ENCODE results near the gene PTPRK. TPM values are rescaled to one million over a fixed set of nuclear protein-coding genes. Genes with fewer than 3 reads are reported as not detected.

The PTPRK gene
- total RNA-seq, 2 donors from 2014 or later = 33.7 to 36.0 TPM

- peaks cover 4% of the 10 kb centered on the region for H3K36me3 ChIP-seq
- no peak for DNase-seq (ENCODE audit: low spot score)
- H3K27me3 ChIP-seq (replicated peaks; ENCODE audit: insufficient read depth) = no peaks in the 10 kb centered on the region
- H3K4me1 ChIP-seq (ENCODE audit: control insufficient read depth in 1 of 2, low read depth in 2 of 2) = no peaks in the 10 kb centered on the region
- no peak overlapping the region for H3K4me3 ChIP-seq
- TF ChIP-seq CTCF (IDR thresholded peaks at IDR 0.05) = no peak
- H3K27ac ChIP-seq = no peak overlapping the region
- no peak for ATAC-seq (ENCODE audit: insufficient number of reproducible peaks, low FRiP score, low read depth)
- H3K9me3 ChIP-seq = no peaks in the 10 kb centered on the region
Measured at GRCh38 chr6:128070406-128070805, 450.0 kb downstream of the PTPRK start.

GRCh38 chr6:128069188-128069587 is 451.2 kb downstream of the PTPRK start:
- H3K36me3 ChIP-seq = peaks cover 4% of the 10 kb centered on the region
- no peaks in the 10 kb centered on the region for H3K27me3 ChIP-seq (replicated peaks; ENCODE audit: insufficient read depth)
- H3K27ac ChIP-seq = no peak overlapping the region
- no peak for DNase-seq (ENCODE audit: low spot score)
- no peak for TF ChIP-seq CTCF (IDR thresholded peaks at IDR 0.05)
- no peak overlapping the region for H3K4me3 ChIP-seq
- no peaks in the 10 kb centered on the region for H3K9me3 ChIP-seq
- H3K4me1 ChIP-seq (ENCODE audit: control insufficient read depth in 1 of 2, low read depth in 2 of 2) = no peaks in the 10 kb centered on the region
- no peak for ATAC-seq (ENCODE audit: insufficient number of reproducible peaks, low FRiP score, low read depth)

GRCh38 chr6:128068119-128068479 is 452.3 kb downstream of the PTPRK start:
- ATAC-seq (ENCODE audit: insufficient number of reproducible peaks, low FRiP score, low read depth) (no peak), DNase-seq (ENCODE audit: low spot score) (no peak)
- Histone ChIP-seq H3K36me3 (peaks cover 4% of the 10 kb centered on the region), H3K4me1 (ENCODE audit: control insufficient read depth in 1 of 2, low read depth in 2 of 2) (no peaks in the 10 kb centered on the region), H3K4me3 (no peak overlapping the region), H3K27ac (no peak overlapping the region), H3K9me3 (no peaks in the 10 kb centered on the region), H3K27me3 (replicated peaks; ENCODE audit: insufficient read depth) (no peaks in the 10 kb centered on the region)
- no peak for TF ChIP-seq CTCF (IDR thresholded peaks at IDR 0.05)

GRCh38 chr6:128067446-128068118 is 452.8 kb downstream of the PTPRK start:
- TF ChIP-seq CTCF (IDR thresholded peaks at IDR 0.05) = no peak
- H3K4me3 ChIP-seq = no peak overlapping the region
- no peak for ATAC-seq (ENCODE audit: insufficient number of reproducible peaks, low FRiP score, low read depth)

GRCh38 chr6:128065072-128065471 is 455.3 kb downstream of the PTPRK start:
- Histone ChIP-seq H3K27ac (no peak overlapping the region), H3K4me1 (ENCODE audit: control insufficient read depth in 1 of 2, low read depth in 2 of 2) (no peaks in the 10 kb centered on the region), H3K4me3 (no peak overlapping the region), H3K9me3 (no peaks in the 10 kb centered on the region), H3K36me3 (peaks cover 4% of the 10 kb centered on the region), H3K27me3 (replicated peaks; ENCODE audit: insufficient read depth) (no peaks in the 10 kb centered on the region)
- ATAC-seq (ENCODE audit: insufficient number of reproducible peaks, low FRiP score, low read depth) = no peak
- DNase-seq (ENCODE audit: low spot score) = no peak
- no peak for TF ChIP-seq CTCF (IDR thresholded peaks at IDR 0.05)

More at GRCh38 chr6:128067446-128068118, 452.8 kb downstream of the PTPRK start:
- H3K4me1 ChIP-seq (ENCODE audit: control insufficient read depth in 1 of 2, low read depth in 2 of 2) = no peaks in the 10 kb centered on the region
- H3K36me3 ChIP-seq = peaks cover 4% of the 10 kb centered on the region
- H3K27ac ChIP-seq = no peak overlapping the region
- H3K27me3 ChIP-seq (replicated peaks; ENCODE audit: insufficient read depth) = no peaks in the 10 kb centered on the region
- no peaks in the 10 kb centered on the region for H3K9me3 ChIP-seq
- DNase-seq (ENCODE audit: low spot score) = no peak

Measured in thoracic aorta (tissue), 2 donors.